Naive thymus-derived CD4-positive, alpha-beta T cell (primary cell): Measurements from ENCODE around the gene DGKZ. TPM values are rescaled to one million over a fixed set of nuclear protein-coding genes. Genes with fewer than 3 reads are reported as not detected.

Experiments used
- ATAC-seq: fragments of 150-1000 bp; cut with Tn5 transposase; 2 replicates; pipeline ENCODE4 v1.10.0; 2021; ENCODE audit warnings: mild to moderate bottlenecking, moderate library complexity
- CTCF ChIA-PET: fragments of 350-600 bp; sonication (Branson Sonifier 250); formaldehyde crosslinking; loops from one replicate; lab custom pipeline; 2021; ENCODE audit warnings: antibody characterized with exemption; lab: Charles Lee
- POLR2A ChIA-PET: fragments of 350-600 bp; sonication (Branson Sonifier 250); formaldehyde crosslinking; loops from one replicate; lab custom pipeline; 2021; ENCODE audit warnings: antibody characterized with exemption, inconsistent platforms; lab: Charles Lee
- DNase-seq, 9 donors: peaks; one replicate each; pipeline versions ENCODE4 v3.0.0 to v3.0.0-alpha.2; 2020 to 2022; ENCODE audit warnings: mixed read lengths in 1 of 9
- H3K27ac ChIP-seq: one replicate; pipeline ENCODE4 v1.7.0; 2013; ENCODE audit warnings: mild to moderate bottlenecking, low read depth, low read length, moderate library complexity
- H3K27me3 ChIP-seq, 2 donors: one replicate each; pipeline ENCODE4 v1.7.0; 2013; ENCODE audit warnings: low read length in 2 of 2, mild to moderate bottlenecking in 2 of 2, moderate library complexity in 2 of 2; ENCODE audit not compliant: control insufficient read depth in 2 of 2, insufficient read depth in 2 of 2
- H3K36me3 ChIP-seq, 3 experiments: 1 replicate in 2 of 3; 2 replicates in 1 of 3; pipeline ENCODE4 v1.7.0; 2013; ENCODE audit warnings: low read length in 3 of 3, mild to moderate bottlenecking in 3 of 3, moderate library complexity in 1 of 3; ENCODE audit not compliant: insufficient read depth in 3 of 3, control insufficient read depth in 2 of 3
- H3K4me1 ChIP-seq, 2 donors: one replicate each; pipeline ENCODE4 v1.7.0; 2013; ENCODE audit warnings: low read length in 2 of 2, mild to moderate bottlenecking in 2 of 2, moderate library complexity in 1 of 2; ENCODE audit not compliant: control insufficient read depth in 2 of 2, insufficient read depth in 2 of 2
- H3K4me3 ChIP-seq: 2 replicates; pipeline ENCODE4 v1.7.0; 2013; ENCODE audit warnings: mild to moderate bottlenecking, low read length
- H3K9me3 ChIP-seq, 3 experiments: 1 replicate in 2 of 3; 2 replicates in 1 of 3; pipeline ENCODE4 v1.7.0; 2013; ENCODE audit warnings: low read length in 3 of 3; ENCODE audit not compliant: control insufficient read depth in 2 of 3
- H3K27ac Mint-ChIP-seq, 9 donors: one replicate each; pipeline ENCODE4 v1.8.0; 2020 to 2022; ENCODE audit warnings: mixed read lengths in 9 of 9, mild to moderate bottlenecking in 8 of 9, moderate library complexity in 5 of 9, inconsistent platforms in 2 of 9
- H3K27me3 Mint-ChIP-seq, 5 donors: one replicate each; pipeline ENCODE4 v1.8.0; 2021 to 2022; ENCODE audit warnings: mixed read lengths in 5 of 5, mild to moderate bottlenecking in 1 of 5
- H3K36me3 Mint-ChIP-seq, 5 donors: one replicate each; pipeline ENCODE4 v1.8.0; 2020 to 2022; ENCODE audit warnings: mixed read lengths in 5 of 5, mild to moderate bottlenecking in 3 of 5, inconsistent platforms in 1 of 5
- H3K4me1 Mint-ChIP-seq, 7 donors: one replicate each; pipeline ENCODE4 v1.8.0; 2020 to 2022; ENCODE audit warnings: mixed read lengths in 7 of 7, mild to moderate bottlenecking in 3 of 7, inconsistent platforms in 1 of 7
- H3K4me3 Mint-ChIP-seq, 10 donors: one replicate each; pipeline ENCODE4 v1.8.0; 2020 to 2022; ENCODE audit warnings: mild to moderate bottlenecking in 10 of 10, mixed read lengths in 10 of 10, moderate library complexity in 6 of 10, inconsistent platforms in 2 of 10
- H3K9me3 Mint-ChIP-seq, 11 donors: one replicate each; pipeline ENCODE4 v1.8.0; 2020 to 2022; ENCODE audit warnings: mixed read lengths in 11 of 11, mild to moderate bottlenecking in 4 of 11, inconsistent platforms in 1 of 11, moderate library complexity in 1 of 11
- intact Hi-C, 2 donors: fragments of 100-400 bp; cut with micrococcal nuclease; formaldehyde crosslinking; loops; one replicate each; pipeline ENCODE4 v1.15.1; 2023
- polyA plus RNA-seq, 2 donors: library from polyadenylated mRNA; unstranded; fragments of 300-500 nt; fragmentation: Illumina TruSeq; gene quantifications; one replicate each; pipeline ENCODE4 v1.2.3, GENCODE V29; 2021
- total RNA-seq, 6 experiments: library from RNA in 5 of 6; stranded (reverse) in 5 of 6; gene quantifications; 1 replicate in 5 of 6; 2 replicates in 1 of 6; pipeline ENCODE4 v1.2.3 and lab custom pipeline; 2021 to 2026

The DGKZ gene
- total and polyA plus RNA-seq, 7 experiments from 2014 or later: 41.5 to 291 (median 261) TPM

- H3K36me3 ChIP-seq: peaks cover 0 to 3% (median 0%) of the 10 kb centered on the region in 3 experiments
- Mint-ChIP-seq H3K4me3 (peak within 1 kb of the TSS; percentile 70 to 84 (median 78)), H3K4me1 (peaks cover 7 to 35% (median 26%) of the 10 kb centered on the region in 7 donors), H3K36me3 (peaks cover 0 to 4% (median 3%) of the 10 kb centered on the region in 5 donors), H3K27me3 (peaks cover 33 to 52% (median 44%) of the 10 kb centered on the region in 5 donors), H3K27ac (peak within 1 kb of the TSS in 1 of 9 donors; percentile 81), H3K9me3 (peaks cover 0 to 2% (median 0%) of the 10 kb centered on the region in 11 donors)
- DNase-seq: peak in 1 of 9 donors; percentile 53
- ATAC-seq: no peak
- H3K4me1 ChIP-seq: peaks cover 14 to 21% of the 10 kb centered on the region in 2 donors
- POLR2A ChIA-PET: interaction anchor here (1.0 to 1.6 kb wide), 2 partner anchors 9 to 14 kb away, joined by 3 to 4 read pairs; no protein-coding TSS in a partner anchor
- H3K27me3 ChIP-seq: peaks cover 0 to 21% of the 10 kb centered on the region in 2 donors
- H3K9me3 ChIP-seq: no peaks in the 10 kb centered on the region
- H3K4me3 ChIP-seq: peak within 1 kb of the TSS; percentile 35
- intact Hi-C loops: loop anchor here (2.0 to 5.0 kb wide), 2 partner anchors 225 to 226 kb away; partner anchors contain the start of genes ATG13 (in 2 of the 2) and HARBI1 (in 2 of the 2)
- no peak within 1 kb of the TSS for H3K27ac ChIP-seq
- CTCF ChIA-PET: no interaction called here
These were observed 44.5 kb downstream of the DGKZ start, which contains the start of gene CHRM4 for GRCh38 chr11:46391578-46392420. TSS of gene CHRM4 (minus strand) at chr11:46391776. CDS start at chr11:46386557, 5,219 bp downstream.

DNA sequence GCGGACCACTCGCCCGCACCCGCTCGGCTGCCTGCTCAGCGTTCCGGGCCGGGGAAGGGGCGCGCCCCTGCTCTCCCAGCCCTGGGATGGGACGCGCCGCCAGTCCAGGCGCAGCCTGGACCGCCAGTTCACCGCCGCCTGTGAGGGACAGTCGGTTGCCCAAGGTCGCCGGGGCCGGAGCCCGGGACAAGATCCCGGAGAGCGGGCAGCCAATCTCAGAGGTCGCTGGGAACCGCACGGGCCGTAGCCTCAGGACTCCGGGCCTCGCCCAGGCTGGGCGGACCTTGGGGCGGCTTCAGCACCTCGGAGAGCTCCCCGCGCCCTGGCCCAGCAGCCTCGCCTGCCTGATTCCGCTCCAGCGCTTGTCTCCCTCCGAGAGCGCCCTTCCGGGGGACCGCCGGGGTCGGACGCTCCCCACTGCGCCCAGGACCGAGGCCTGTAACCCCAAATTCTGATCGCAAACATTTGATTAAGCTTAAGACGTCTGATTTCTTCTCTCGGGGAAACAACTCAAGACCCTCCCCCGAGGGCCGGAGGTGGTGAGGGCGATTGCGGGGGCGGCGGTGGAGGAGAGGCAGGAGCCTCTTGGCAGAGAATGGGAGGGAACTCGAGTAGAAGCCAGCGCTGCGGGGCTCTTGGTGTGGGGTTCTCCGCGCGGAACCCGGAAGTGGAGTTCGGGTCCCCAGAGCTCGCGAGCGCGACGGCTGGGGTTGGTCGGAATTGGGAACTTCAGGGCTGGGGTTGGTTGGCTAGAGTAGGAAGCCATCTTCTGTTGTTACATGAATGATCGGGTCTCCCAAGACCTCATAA lies 45.4 kb downstream of the DGKZ start:
- Mint-ChIP-seq H3K36me3 (peaks cover 0 to 7% (median 4%) of the 10 kb centered on the region in 5 donors), H3K27me3 (peaks cover 26 to 45% (median 36%) of the 10 kb centered on the region in 5 donors), H3K9me3 (peaks cover 0 to 2% (median 0%) of the 10 kb centered on the region in 11 donors), H3K4me1 (peaks cover 7 to 35% (median 25%) of the 10 kb centered on the region in 7 donors), H3K4me3 (peak overlapping the region; percentile 70 to 84 (median 78)), H3K27ac (peak overlapping the region in 3 of 9 donors; percentile 54 to 81 (median 73))
- peaks cover 14 to 21% of the 10 kb centered on the region in 2 donors for H3K4me1 ChIP-seq
- DNase-seq: peak; percentile 63 to 91 (median 75)
- ChIA-PET CTCF (no interaction called here), POLR2A (interaction anchor here (0.6 to 1.6 kb wide), 3 partner anchors 9 to 44 kb away, joined by 3 to 4 read pairs (median 3); no protein-coding TSS in a partner anchor)
- intact Hi-C loops: loop anchor here (2.0 to 5.0 kb wide), 2 partner anchors 224 to 225 kb away; partner anchors contain the start of genes ATG13 (in 2 of the 2) and HARBI1 (in 2 of the 2)
- H3K27me3 ChIP-seq: peaks cover 0 to 21% of the 10 kb centered on the region in 2 donors
- H3K27ac ChIP-seq: no peak overlapping the region
- H3K36me3 ChIP-seq: peaks cover 0 to 12% (median 0%) of the 10 kb centered on the region in 3 experiments
- H3K9me3 ChIP-seq: no peaks in the 10 kb centered on the region
- peak; percentile 90 for ATAC-seq
- peak overlapping the region; percentile 35 for H3K4me3 ChIP-seq

DNA sequence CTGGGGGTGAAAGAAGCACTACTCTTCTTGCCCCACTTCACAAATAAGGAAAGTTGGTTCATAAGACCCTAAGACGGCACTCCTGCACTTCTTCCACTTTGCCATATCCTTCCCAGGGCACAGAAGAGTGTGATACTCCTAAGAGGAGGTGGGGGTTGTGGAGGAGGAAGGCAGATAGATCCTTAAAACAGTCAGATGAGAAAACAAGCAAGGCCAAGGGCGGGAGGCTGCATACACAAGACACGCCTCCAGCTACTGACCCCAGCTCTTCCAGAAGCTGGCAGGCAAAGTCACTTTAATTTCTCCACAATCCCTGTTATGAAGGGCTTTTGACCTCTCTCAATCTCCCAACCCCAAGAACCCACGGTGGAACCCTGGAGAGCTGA lies 46.0 kb downstream of the DGKZ start:
- Histone ChIP-seq H3K27me3 (peaks cover 0 to 21% of the 10 kb centered on the region in 2 donors), H3K4me1 (peaks cover 14 to 21% of the 10 kb centered on the region in 2 donors), H3K27ac (no peak overlapping the region), H3K4me3 (no peak overlapping the region), H3K36me3 (peaks cover 0 to 17% (median 0%) of the 10 kb centered on the region in 3 experiments), H3K9me3 (no peaks in the 10 kb centered on the region)
- ATAC-seq (no peak), DNase-seq (no peak)
- POLR2A ChIA-PET: interaction anchor here (0.6 to 1.6 kb wide), 2 partner anchors 15 to 45 kb away, joined by 3 to 4 read pairs; no protein-coding TSS in a partner anchor
- CTCF ChIA-PET: no interaction called here
- peak overlapping the region in 3 of 9 donors; percentile 54 to 81 (median 73) for H3K27ac Mint-ChIP-seq
- peaks cover 0 to 10% (median 8%) of the 10 kb centered on the region in 5 donors for H3K36me3 Mint-ChIP-seq
- H3K4me1 Mint-ChIP-seq: peaks cover 7 to 31% (median 20%) of the 10 kb centered on the region in 7 donors
- H3K9me3 Mint-ChIP-seq: peaks cover 0 to 2% (median 0%) of the 10 kb centered on the region in 11 donors
- intact Hi-C loops: loop anchor here (2.0 to 5.0 kb wide), 2 partner anchors 224 kb away; partner anchors contain the start of genes ATG13 (in 2 of the 2) and HARBI1 (in 2 of the 2)
- H3K4me3 Mint-ChIP-seq: peak overlapping the region; percentile 70 to 84 (median 78)
- peaks cover 22 to 40% (median 30%) of the 10 kb centered on the region in 5 donors for H3K27me3 Mint-ChIP-seq

GRCh38 chr11:46393759-46394158 lies 46.5 kb downstream of the DGKZ start:
- Mint-ChIP-seq H3K36me3 (peaks cover 0 to 13% (median 8%) of the 10 kb centered on the region in 5 donors), H3K9me3 (peaks cover 0 to 2% (median 0%) of the 10 kb centered on the region in 11 donors), H3K27me3 (peaks cover 17 to 35% (median 25%) of the 10 kb centered on the region in 5 donors), H3K27ac (no peak overlapping the region), H3K4me3 (peak overlapping the region in 4 of 10 donors; percentile 16 to 82 (median 74)), H3K4me1 (peaks cover 7 to 26% (median 16%) of the 10 kb centered on the region in 7 donors)
- Histone ChIP-seq H3K4me1 (peaks cover 14 to 21% of the 10 kb centered on the region in 2 donors), H3K36me3 (peaks cover 0 to 19% (median 0%) of the 10 kb centered on the region in 3 experiments), H3K9me3 (no peaks in the 10 kb centered on the region), H3K27ac (no peak overlapping the region), H3K4me3 (no peak overlapping the region), H3K27me3 (peaks cover 0 to 21% of the 10 kb centered on the region in 2 donors)
- CTCF ChIA-PET: no interaction called here
- no peak for ATAC-seq
- no peak for DNase-seq
- intact Hi-C loops: loop anchor here (2.0 to 5.0 kb wide), 2 partner anchors 223 to 224 kb away; partner anchors contain the start of genes ATG13 (in 2 of the 2) and HARBI1 (in 2 of the 2)
- POLR2A ChIA-PET: no interaction called here

- peaks cover 4 to 33% (median 16%) of the 10 kb centered on the region in 5 donors for H3K36me3 Mint-ChIP-seq
- Histone ChIP-seq H3K36me3 (peaks cover 0 to 40% (median 0%) of the 10 kb centered on the region in 3 experiments), H3K27me3 (no peaks in the 10 kb centered on the region), H3K27ac (no peak overlapping the region), H3K4me3 (no peak overlapping the region), H3K9me3 (no peaks in the 10 kb centered on the region), H3K4me1 (peaks cover 5 to 8% of the 10 kb centered on the region in 2 donors)
- ChIA-PET POLR2A (interaction anchor here (1.4 kb wide), 1 partner anchor 19 kb away, joined by 4 read pairs; no protein-coding TSS in a partner anchor), CTCF (no interaction called here)
- intact Hi-C loops: no loop called here
- ATAC-seq (no peak), DNase-seq (no peak)
- H3K4me3 Mint-ChIP-seq: no peak overlapping the region
- peaks cover 9 to 12% (median 10%) of the 10 kb centered on the region in 5 donors for H3K27me3 Mint-ChIP-seq
- H3K9me3 Mint-ChIP-seq: peaks cover 0 to 2% (median 0%) of the 10 kb centered on the region in 11 donors
- H3K4me1 Mint-ChIP-seq: peaks cover 6 to 10% (median 9%) of the 10 kb centered on the region in 7 donors
- no peak overlapping the region for H3K27ac Mint-ChIP-seq
These were observed 50.3 kb downstream of the DGKZ start for GRCh38 chr11:46397526-46397925.
